ENCODE results near the gene SMIM36.
"Not testable (repeated sequence)": the region's sequence is repeated elsewhere in the genome, so short reads cannot be mapped to it uniquely, and the experiment has no call there.

SMIM36 gene

DNA sequence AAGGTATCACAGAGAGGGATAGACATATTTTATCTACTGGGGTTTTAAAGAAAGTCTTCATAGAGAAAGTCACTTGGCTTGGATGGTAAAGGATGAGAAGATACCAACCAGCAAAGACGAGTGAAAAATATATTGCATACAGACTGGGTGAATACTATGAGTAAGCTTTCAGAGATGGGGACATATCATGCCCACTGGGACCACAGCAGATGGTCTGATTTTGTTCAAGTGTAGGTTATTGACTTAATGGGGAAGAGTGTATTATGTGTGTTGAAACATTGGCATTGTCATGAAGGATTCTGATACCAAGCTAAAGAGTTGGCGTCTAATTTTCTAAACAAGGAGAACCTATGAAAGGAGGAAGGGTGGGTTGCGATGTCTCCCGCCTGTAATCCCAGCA is 75.8 kb downstream of the SMIM36 start:
- no peak for DNase-seq (ENCODE audit: low read depth in 2 of 2, low spot score in 1 of 2)

DNA sequence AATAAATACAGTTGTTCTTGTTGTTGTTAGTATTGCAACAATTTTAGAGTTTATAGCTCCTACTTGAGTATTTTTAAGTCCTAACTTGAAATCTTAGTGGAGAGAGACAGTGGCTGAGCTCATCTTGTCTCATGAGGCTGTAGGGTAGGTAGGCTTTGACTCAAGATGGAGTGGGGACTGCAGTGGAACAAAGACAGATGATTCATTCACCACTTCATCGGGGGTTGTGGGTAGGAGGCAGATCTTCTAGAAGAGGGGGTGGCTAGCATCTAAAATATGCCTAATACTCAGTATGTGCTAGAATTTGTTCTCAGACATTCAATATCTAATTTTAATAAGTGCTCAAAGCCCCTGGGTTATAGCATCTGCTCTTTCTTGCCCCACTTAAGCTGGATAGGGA is 76.5 kb downstream of the SMIM36 start:
- DNase-seq (ENCODE audit: low read depth in 2 of 2, low spot score in 1 of 2) = no peak

DNA sequence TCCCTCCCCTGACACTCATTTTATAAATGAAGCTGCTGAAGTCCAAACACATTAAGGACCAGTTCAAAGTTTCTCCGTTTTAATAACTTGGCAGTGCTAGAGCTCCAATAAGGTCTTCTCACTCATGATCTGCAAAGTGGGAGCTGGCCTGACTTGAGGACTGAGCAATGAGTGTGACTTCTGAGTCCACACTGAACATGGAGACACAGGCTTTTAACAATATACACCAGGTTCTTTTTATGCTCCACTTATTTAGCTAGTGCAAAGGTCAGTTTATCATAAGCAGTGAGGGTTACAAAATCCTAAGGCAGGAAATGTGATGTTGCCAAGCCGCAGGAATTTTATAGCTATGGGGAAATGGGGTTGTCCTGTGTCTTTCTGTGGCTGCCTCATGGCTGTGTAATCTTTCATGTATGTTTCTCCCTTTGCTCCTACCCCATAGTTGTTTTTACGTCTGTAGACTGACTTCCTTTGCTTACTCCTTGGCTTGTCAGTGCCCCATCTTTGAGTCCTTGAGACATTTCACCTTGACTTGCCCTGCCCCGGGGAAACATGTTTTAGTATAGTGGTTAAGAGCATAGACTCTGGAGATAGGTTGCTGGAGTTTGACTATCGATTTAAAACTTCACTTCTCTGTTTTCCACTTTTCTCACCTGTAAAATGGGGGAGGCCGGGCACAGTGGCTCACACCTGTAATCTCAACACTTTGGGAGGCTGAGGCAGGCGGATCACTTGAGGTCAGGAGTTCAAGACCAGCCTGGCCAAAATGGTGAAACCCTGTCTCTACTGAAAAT is 77.4 kb downstream of the SMIM36 start:
- DNase-seq (ENCODE audit: low read depth in 2 of 2, low spot score in 1 of 2) = no peak

DNA sequence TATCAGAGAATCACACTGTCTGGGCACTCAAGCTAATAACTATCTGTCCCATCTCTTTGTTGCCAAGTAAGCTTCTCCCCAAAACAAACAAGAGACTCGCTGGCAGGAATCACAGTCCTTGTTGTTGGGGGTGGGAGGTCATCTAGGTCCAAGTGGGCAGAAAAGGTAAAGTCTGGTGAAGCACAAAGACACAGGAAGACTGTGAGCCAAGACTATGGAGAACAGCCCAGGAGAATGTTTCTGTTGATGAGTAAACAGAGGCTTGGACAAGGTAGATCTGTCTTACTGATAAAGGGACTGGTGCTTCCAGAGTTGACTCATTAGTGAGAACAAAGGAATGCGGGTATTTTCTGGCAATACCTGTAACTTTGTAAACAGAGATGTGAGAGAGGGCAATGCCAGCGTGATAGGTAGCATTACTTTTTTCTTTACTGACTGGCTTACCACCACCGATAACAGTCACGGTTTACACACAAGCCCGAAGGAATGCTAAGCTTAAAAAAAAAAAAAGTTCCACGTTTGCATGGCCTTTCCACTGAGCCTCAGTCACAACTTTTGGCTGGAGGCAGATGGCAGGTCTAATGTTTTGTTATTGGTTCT is 78.1 kb downstream of the SMIM36 start:
- DNase-seq (ENCODE audit: low read depth in 2 of 2, low spot score in 1 of 2) = no peak

DNA sequence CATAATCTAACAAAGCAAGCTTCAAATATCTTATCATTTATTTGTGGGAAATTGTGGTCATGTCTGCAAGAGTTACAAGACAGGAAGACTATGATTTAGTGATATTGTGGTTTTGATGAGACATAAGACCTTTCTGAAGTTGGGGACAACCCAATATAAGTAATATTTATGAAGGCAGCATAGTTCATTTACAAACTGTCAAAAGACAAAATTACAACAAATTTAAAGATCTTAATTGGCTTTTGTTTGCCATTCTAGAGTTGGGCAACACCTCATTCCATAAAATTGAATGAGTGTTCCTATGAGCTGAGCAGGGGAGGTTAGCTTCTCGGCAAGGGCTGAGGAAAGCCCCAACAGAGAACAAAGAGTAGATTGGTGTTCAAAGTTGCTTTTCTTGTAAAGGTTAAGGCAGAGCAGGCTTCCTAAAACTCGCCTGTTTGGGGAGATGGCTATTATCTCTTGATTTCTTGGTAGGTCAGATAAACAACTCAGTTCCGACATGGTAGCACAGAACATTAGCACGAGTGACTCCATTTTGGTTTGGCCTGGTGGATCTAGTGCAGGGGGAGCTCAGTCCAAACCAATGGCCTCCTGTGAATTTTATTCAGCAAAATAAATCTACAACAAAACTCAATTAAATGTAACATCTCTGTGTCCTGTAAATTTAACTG is 78.8 kb downstream of the SMIM36 start:
- no peak for DNase-seq (ENCODE audit: low read depth in 2 of 2, low spot score in 1 of 2)

DNA sequence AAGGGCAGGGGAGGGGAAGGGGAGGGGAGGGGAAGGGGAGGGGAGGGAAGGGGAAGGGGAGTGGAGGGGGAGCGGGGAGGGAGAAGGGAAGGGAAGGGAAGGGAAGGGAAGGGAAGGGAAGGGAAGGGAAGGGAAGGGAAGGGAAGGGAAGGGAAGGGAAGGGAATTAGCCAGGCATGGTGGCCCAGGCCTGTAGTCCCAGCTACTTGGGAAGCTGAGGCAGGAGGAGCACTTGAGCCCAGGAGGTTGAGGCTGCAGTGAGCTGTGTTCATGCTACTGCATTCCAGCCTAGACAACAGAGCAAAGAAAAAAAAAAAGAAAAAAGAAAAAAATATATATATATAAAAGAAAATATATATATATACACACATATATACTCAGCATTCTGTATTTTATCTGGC is 79.3 kb downstream of the SMIM36 start:
- DNase-seq (ENCODE audit: low read depth in 2 of 2, low spot score in 1 of 2) = not testable (repeated sequence)

DNA sequence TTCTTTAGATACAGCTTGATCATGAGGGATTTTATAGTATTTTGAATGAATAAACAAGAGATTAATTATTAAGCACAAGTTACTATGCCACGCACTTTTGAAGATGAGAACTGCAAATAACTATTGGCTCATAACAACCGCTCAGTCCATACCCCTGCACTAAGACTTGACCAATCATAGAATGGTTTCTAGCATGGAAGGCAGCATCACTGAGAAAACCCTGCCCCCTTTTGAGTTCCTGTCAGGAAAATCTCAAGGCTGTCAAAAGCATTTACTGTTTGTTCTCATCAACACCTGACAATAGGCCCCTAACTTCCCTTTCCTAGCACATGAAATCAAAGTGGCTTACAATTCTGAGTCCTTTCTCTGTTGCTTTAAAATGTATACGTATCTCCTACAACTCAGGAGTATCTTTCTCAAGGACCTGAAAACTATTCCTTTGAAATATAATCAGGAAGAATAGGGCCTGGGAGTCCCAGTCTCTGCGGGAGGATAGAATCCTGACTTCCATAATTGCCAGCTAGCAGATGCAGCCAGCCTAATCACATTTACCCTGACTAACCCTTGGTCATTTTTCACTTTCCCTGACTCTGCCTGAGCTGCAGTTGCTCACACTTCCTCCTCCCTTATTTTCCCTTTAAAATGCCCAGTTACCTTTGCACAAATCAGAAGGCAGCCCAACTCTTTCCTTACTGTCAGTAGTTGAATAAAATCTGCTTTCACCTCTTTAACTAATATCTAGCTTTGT is 80.5 kb downstream of the SMIM36 start:
- DNase-seq (ENCODE audit: low read depth in 2 of 2, low spot score in 1 of 2) = no peak

DNA sequence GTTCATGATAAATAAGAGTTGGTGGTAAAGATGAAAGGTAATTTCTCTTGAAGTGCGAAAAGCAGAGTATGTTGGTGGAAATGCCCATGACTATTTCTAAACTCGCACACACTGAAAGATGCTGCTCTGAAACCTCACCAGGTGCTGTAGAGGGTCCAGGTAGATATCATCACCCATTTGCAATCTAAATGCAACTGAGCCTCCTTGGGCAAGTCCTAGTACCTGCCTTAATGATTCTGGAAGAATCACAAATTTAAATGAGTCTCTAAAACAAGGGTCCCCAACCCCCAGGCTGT is 83.7 kb downstream of the SMIM36 start:
- DNase-seq (ENCODE audit: low read depth in 2 of 2, low spot score in 1 of 2) = no peak

DNA sequence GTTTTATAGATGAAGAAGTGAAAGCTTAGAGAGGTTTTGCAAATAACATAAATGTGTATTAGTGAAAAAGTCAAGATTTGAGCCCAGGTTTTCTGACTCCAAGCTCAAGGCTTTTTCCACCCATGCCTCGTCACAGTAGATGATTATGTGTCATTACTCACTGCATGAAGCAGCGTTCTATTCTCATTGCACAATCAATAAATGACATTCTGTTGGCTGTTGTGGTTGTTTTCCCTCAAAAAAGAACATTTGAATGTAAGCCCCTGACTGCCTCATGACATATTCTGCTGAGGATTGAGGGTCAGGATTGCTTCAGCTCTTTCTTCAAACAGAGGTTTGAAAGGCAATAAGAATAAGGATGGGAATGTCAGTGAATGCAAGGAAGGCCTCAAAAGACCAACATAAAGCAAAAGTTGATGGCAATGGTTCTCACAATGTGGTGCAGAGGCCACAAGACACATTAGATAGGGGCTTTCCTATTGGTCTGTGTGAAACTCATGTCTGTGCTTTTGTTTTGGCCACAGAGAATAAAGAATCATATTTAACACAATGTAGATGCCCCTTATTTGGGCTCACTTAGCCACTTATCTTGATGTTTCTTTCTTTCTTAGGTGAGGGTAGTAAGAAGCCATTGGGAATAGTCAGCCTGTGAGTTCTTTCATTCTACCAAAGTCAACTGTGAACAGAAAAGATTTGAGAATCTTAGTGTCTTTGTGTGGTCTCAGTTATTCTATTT is 84.2 kb downstream of the SMIM36 start:
- DNase-seq (ENCODE audit: low read depth in 2 of 2, low spot score in 1 of 2) = no peak

DNA sequence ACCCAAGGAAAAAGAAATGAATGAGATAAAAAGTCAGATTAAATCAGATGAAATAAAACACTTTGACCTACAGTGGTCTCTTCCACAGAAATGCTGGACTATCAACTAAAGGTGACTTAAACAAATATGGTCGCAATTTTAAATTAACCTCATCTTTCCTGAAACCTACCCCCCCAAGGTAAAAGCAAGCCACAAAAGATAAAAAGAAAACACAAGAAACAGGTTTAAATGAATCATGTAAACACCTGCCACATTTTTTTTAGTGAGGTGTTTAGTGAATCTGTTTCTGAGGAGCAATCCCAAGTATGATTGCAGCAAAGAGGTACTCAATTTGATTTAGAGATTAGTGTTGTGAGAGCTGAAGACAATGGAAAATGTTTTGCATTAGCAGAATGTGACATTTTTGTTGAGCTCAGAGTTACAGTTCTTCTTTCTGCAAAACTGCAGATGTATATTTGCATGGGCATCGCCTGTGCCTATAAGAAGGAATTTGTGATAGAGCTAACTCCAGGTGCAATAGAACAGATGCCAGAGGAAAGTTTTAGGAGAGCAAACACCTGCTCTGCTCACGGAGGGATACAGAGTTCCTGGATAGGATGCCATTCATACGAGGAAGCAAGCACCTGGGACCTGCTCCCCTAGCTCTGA is 86.2 kb downstream of the SMIM36 start:
- no peak for DNase-seq (ENCODE audit: low read depth in 2 of 2, low spot score in 1 of 2)

DNA sequence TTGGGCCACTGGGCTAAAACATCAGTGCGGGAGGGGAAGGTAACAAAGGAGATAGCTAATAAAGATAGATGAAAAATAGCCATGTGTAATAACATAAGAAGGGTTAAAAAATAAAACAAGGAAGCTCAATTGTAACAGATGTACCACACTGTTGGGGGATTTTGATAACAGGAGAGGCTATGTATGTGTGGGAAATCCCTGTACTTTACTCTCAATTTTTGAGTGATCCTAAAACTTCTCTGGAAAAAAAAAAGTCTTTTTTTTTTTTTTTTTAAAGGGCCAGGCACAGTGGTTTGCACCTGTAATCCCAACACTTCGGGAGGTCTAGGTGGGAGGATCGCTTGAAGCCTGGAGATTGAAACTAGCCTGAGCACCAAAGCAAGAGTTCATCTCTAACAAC is 87.7 kb downstream of the SMIM36 start:
- no peak for DNase-seq (ENCODE audit: low read depth in 2 of 2, low spot score in 1 of 2)

DNA sequence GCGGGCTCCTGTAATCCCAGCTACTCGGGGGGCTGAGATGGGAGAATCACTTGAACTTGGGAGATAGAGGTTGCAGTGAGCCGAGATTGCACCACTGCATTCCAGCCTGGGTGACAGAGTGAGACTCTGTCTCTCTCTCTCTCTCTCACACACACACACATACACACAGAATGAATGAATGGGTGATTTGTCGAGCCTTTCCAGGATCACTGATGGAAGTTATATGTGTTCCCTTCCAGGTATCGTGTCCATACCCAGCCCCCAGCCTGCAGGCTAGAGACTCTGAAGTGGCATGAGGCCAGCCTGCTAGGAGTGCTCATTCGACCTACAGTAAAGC is 88.5 kb downstream of the SMIM36 start:
- DNase-seq (ENCODE audit: low read depth in 2 of 2, low spot score in 1 of 2) = not testable (repeated sequence)

DNA sequence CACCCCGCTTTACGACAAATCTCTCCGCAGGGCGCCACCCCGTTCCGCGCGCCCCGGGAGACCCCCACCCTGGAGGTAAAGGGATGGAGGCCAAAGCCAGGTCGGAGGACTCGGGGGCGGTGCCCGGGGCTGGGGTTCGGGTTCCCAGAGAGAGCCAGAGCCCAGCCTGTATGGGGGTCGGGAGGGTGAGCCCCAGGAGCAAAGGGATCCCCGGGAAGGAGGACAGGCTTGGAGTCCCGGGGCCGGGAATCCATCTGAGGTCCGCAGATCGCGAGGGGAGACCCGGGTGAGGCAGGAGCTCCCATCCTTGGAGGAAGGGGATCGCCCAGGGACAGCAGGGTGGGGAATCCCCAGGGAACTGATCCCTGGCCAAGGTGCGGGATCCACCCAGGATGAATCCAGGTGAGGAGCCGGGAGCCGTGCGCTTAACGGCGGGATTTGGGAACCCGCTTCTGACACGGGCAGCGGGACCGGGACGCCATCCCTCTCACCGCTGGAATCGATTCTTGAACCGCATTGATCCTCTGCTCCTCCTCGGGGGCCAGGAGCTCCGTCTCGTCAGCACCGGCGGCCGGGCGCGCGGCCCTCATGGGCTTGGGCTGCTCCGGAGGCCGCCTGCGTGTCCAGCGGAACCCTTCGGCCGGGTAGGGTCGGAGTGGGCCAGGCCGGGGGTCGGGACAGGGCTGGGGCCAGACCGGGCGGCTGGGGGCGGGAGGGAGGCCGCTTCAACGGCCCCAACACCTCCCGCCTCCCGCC is 89.9 kb downstream of the SMIM36 start, which contains the start of gene MMD:
Gene MMD, minus strand, starts transcription at position 657 of the 756 bp plus-strand sequence. Its CDS starts 140 bp downstream, at position 517.
- DNase-seq (ENCODE audit: low read depth in 2 of 2, low spot score in 1 of 2) = no peak

DNA sequence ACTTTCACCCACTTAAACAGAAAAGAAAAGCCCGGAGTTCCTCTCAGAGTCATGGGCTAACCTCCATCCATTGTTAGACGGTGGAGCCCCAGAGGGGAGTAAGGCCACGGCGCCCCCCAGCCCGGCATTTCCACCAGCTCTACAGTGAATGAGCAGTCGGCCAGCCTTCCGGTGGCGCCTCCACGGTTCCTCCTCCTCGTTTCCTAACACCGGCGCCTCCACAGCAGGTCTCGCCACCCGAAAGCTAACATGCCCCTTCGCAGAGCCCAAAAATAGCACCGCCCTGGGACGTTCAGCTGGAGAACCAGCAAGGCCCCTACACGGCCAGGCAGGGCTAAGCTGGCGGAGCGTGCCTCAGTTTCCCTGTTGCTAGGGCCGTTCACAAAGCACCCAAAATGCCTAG is 90.5 kb downstream of the SMIM36 start:
- no peak for DNase-seq (ENCODE audit: low read depth in 2 of 2, low spot score in 1 of 2)

DNA sequence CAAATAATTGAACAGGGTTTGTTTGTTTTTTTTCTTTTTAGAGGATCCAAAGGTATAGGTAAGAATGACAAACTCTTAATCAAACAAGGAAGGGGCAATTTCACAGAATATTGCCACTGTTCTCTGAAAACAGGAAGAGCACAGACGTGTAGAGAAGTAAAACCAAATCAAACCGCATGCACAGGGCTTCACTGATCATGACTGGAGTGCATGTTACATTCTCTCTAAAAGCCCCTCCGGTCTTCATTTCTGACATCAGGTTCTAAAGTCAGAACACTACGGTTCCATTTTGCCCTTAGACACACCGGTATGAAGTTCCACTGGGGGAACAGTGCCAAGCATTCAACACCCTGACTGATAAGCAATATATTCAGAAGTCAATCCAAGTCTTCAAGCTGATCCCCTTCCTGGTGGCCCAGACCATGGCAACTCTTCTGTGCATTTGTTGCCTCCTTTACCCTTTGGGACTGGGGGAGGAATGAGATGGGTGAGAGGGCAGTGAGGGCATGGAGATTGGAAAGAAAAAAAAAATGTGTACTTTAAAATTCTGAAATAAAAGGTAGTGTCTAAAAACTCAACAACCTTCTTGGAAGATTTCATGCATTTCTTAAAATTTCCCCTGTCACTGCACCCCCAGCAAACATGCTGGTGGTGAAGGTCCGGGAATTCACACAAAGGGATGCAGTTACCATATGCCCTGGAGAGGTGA is 91.0 kb downstream of the SMIM36 start:
- DNase-seq (ENCODE audit: low read depth in 2 of 2, low spot score in 1 of 2) = no peak

DNA sequence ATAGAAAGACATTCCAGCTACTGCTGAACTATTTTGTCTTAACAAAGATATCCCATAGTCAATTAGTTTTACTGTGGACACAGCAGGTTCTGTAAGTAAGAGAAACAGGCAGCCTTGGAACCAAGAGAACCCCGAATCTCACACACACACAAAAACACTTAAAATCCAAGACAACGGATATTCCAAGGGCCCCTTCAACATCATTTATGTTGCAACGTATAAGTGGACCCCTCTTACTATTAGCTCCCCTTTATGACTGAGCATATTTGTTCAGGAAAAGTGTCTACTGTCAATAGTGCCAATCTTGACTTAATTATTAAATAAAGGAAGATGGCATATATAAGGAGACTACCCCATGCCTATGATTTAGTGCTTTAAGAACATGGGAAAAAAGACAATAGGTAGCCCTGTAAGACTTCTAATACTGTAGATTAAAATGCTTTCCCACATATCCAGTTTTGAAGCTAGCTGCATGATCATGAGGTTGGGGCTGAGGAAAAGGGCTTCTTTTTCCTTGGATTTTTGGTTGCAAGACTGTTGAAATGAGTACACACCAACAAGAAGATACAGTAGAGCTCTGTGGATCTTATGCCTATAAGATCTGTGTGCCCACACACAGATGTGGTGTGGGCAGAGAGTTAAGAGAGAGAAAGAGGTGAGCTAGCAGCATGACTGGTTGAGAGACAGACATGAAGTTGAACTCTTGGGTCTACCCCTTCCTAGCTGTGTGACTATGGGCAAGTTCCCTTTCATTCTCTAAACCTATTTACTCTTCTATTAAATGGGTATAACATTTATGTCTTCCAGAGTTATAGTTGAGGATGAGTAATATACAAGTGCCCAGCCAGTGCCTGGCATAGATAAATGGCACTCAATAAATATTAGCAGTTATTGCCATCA is 92.6 kb downstream of the SMIM36 start:
- no peak for DNase-seq (ENCODE audit: low read depth in 2 of 2, low spot score in 1 of 2)

DNA sequence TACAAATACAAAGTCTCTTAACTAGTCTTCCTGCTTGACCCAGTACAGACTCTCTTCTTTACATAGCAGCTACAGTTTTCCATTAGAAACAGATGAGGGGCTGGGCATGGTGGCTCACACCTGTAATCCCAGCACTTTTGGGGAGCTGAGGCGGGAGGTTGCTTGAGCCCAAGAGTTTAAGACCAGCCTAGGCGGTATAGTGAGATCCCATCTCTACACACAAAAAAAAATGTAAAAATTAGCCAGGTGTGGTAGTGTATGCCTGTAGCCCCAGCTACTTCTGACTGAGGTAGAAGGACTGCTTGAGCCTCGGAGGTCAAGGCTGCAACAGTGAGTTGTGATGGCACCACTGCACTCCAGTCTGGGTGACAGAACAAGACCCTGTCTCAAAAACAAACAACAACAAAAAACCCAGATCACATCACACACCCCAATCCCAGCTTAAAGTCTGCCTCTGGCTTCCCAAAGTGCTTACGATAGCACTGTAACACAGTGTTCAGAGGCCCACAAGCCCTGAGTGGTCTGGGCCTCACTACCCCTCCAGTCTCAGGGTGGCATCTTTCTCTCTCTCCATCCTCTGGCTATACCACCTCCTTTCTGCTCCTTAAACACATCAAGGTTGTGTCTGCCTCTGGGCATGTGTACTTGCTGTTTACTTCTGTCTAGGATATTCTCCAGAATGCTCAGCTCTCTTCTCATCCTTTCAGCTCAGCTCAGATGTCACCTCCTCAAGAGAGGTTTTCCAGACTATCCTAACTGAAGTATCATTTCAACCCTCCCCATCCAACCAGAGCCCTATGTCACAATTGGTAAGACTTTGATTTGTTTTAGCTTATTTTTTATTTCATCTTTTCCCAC is 93.6 kb downstream of the SMIM36 start:
- DNase-seq (ENCODE audit: low read depth in 2 of 2, low spot score in 1 of 2) = no peak
